Epithelial cell of proximal tubule (primary cell): ENCODE measurements around the gene TRIM24. TPM values are rescaled to one million over a fixed set of nuclear protein-coding genes. Genes with fewer than 3 reads are reported as not detected.

Experiments used
- DNase-seq: peaks from one replicate; pipeline ENCODE4 v3.0.0-alpha.2; 2011; ENCODE audit warnings: low read depth
- H3K4me3 ChIP-seq: 2 replicates; pipeline ENCODE4 v1.5.1; 2011; ENCODE audit warnings: low read depth, mild to moderate bottlenecking, low read length
- total RNA-seq: library from RNA; depleted of rRNA; stranded (reverse); fragments of >200 nt; gene quantifications from 2 replicates; pipeline ENCODE4 v1.2.3, GENCODE V29; 2015
- TF ChIP-seq, protein P1 (sequence below): conservative IDR thresholded peaks from 2 replicates; pipeline ENCODE4 v1.5.1; 2012; ENCODE audit warnings: low read depth, mild to moderate bottlenecking, low read length

TRIM24 gene
- total RNA-seq, 1 donor from 2014 or later: 21.4 TPM

DNA sequence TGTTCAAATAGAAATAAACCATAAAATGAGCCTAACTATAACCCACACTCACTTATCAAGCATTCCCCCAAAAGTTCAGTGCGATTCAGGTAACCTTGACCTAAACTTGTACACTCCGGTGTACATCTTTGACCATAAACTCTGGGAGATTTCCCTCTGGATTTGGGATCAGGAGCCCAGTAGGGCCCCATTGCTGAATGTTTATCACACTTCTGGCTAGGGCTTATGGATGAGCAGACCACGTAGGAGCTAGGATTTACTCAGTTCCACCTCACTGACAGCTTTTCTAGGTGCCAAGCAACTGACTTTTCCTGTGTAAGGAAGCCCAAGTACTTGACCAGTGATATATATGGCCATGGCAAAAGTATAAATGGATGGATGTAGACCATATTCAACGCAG, 127.4 kb downstream of the TRIM24 start:
- TF ChIP-seq, protein P1, sequence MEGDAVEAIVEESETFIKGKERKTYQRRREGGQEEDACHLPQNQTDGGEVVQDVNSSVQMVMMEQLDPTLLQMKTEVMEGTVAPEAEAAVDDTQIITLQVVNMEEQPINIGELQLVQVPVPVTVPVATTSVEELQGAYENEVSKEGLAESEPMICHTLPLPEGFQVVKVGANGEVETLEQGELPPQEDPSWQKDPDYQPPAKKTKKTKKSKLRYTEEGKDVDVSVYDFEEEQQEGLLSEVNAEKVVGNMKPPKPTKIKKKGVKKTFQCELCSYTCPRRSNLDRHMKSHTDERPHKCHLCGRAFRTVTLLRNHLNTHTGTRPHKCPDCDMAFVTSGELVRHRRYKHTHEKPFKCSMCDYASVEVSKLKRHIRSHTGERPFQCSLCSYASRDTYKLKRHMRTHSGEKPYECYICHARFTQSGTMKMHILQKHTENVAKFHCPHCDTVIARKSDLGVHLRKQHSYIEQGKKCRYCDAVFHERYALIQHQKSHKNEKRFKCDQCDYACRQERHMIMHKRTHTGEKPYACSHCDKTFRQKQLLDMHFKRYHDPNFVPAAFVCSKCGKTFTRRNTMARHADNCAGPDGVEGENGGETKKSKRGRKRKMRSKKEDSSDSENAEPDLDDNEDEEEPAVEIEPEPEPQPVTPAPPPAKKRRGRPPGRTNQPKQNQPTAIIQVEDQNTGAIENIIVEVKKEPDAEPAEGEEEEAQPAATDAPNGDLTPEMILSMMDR: no peak
- no peak for DNase-seq
- no peak overlapping the region for H3K4me3 ChIP-seq

DNA sequence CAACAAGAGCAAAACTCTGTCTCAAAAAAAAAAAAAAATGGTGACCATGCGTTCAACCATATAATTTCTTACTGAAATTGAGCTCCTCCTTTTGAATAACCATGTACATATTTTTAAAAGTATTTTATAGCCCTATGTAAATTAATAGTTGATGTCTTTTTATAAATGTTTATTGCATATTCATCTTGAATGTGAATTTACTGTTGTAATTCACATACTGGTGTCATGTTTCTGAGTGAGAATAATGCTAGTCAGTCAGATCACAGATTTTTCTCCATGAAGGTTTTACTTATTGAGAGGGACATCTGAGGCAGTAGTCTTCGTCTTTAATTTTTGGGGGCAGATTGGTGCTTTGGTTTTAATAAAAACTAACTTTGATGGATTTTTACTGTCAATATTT, 128.9 kb downstream of the TRIM24 start:
- no peak overlapping the region for H3K4me3 ChIP-seq
- TF ChIP-seq, protein P1: no peak
- DNase-seq: no peak

DNA sequence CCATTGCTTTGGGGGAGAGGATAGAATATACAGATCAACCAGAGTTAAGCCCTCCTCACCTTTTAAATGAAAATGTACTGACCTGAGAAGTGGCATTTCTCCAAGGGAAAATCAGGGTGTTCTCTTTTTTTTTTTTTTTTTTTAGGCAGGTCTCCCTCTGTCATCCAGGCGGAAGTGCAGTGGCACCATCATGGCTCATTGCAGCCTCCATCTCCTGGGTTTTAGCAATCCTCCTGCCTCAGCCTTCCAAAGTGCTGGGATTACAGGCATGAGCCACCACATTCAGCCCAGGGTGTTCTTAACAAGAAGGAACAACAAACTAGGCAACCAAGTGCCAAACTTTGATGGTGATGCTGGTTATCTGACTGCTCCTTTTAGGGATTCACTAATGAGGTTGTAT, 130.1 kb downstream of the TRIM24 start:
- no peak overlapping the region for H3K4me3 ChIP-seq
- TF ChIP-seq, protein P1: no peak
- DNase-seq: no peak

DNA sequence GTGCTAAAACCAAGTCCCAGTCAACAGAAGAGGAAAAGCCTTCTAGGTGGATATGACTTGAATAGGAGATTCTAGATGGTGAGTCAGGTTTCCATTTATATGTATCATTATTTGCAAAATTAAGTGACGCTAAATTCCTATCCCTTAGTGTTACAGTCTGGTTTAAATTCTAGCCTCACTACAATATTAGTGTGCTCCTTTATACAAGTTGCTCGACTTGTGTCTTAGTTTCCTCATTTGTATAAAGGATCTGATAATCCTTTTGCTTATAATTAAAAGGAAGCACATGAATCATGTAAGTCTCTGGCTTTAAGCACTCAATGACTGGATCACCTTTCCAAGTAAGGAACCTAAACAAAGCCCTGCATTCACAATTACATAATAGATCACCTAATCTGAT, 135.4 kb downstream of the TRIM24 start:
- no peak for DNase-seq
- TF ChIP-seq, protein P1: no peak
- no peak overlapping the region for H3K4me3 ChIP-seq

DNA sequence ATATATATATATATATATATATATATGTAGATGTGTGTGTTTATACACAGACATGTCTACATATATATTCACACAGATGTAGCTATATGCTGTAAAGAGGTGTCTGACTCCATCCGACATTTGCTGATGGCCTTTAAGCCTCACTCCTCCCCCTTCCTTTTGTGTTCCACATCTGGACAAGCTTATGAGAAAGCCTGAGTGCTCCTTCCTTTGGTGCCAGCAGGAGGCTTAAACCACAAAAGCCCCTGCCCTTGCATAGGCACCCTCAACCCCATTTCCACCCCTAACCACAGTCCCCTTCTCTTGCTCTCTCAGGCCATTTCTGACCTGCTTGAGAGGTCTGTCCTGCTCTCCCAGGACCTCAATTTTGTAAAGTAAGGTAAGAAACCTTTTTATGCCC, 142.4 kb downstream of the TRIM24 start:
- no peak for DNase-seq
- H3K4me3 ChIP-seq: no peak overlapping the region
- TF ChIP-seq, protein P1: no peak

DNA sequence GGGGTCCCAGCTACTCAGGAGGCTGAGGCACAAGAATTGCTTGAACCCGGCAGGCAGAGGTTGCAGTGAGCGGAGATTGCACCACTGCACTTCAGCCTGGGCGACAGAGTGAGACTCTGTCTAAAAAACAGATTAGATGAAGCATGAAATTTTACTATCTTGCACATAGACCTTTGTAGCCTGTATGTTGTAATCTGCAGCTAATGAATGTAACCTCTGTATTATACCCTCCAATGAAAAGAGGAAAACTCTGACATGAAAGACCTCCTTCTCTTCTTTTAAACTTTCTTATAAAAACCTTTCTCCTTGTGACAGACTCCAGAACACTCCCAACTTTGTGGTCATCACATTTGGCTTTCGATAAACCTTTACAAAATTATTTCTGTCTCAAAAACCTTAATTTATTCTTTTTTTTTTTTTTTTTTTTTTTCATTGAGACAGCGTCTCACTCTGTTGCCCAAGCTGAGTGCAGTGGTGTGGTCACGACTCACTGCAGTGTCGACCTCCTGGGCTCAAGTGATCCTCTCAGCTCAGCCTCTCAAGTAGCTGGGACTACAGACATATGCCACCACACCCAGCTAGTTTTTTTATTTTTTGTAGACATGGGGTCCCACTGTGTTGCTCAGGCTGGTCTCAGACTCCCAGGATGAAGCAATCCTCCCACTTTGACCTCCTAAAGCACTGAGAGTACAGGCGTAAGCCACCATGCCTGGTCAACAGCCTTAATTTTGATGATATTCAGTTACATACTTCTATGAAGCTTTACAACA, 143.7 kb downstream of the TRIM24 start:
- DNase-seq: no peak
- TF ChIP-seq, protein P1: no peak
- no peak overlapping the region for H3K4me3 ChIP-seq

DNA sequence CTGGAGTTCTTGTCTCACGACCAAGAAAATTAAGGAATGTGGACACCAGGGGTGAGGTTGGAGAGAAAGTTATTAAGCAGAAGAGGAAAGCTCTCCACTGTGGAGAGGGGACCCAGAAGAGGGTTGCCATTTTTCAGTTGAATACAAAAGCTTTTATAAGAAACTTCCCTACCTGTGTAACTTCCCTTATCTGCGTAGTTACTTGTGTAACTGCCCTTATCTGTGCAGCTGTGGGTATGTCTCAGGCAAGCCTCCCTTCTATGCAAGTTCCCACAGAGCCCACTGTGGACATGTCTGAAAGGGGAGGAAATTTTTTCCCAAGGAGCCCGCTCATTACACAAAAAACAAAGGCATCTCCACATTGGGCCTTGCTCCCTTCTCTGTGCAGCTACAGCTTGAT, 146.2 kb downstream of the TRIM24 start:
- TF ChIP-seq, protein P1: no peak
- H3K4me3 ChIP-seq: no peak overlapping the region
- DNase-seq: no peak
